ENCODE results near the gene LCK.

LCK gene

DNA sequence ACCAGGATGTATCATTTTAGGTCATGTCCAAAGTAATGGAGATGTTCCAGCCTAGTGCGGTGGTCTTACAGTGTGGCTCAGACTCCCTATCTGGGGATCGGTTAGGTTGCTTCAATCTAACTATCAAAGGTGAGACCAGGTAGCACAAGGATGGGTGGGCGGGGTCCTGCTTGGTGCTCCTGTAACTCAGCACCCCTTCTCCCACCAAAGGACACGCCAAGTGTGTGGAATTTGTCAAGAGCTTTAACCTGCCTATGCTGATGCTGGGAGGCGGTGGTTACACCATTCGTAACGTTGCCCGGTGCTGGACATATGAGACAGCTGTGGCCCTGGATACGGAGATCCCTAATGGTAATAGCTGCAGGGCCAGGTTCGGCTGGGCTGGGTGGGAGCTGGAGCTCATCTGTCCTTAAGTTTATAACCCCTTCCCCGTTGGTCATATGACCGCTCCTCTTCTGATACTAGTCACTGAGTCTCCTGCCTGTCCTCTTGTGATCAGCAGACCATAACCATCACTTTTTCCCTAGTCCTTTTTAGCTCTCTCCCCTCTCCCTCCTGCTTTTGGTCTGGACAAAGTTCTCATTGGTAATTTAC, 79.6 kb downstream of the LCK start:
- no peak for DNase-seq

DNA sequence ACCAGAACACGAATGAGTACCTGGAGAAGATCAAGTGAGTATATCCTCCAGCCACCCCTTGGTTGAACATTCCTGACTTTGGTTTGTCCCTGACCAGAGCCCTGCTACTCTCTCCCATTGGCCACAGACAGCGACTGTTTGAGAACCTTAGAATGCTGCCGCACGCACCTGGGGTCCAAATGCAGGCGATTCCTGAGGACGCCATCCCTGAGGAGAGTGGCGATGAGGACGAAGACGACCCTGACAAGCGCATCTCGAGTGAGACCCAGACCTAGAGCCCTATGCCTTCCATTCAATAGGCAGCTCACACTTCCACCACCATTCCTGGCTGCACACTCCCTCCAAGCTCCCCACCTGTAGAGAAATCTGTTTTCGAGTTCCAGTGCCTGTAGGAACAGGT, 80.5 kb downstream of the LCK start:
- no peak for DNase-seq

DNA sequence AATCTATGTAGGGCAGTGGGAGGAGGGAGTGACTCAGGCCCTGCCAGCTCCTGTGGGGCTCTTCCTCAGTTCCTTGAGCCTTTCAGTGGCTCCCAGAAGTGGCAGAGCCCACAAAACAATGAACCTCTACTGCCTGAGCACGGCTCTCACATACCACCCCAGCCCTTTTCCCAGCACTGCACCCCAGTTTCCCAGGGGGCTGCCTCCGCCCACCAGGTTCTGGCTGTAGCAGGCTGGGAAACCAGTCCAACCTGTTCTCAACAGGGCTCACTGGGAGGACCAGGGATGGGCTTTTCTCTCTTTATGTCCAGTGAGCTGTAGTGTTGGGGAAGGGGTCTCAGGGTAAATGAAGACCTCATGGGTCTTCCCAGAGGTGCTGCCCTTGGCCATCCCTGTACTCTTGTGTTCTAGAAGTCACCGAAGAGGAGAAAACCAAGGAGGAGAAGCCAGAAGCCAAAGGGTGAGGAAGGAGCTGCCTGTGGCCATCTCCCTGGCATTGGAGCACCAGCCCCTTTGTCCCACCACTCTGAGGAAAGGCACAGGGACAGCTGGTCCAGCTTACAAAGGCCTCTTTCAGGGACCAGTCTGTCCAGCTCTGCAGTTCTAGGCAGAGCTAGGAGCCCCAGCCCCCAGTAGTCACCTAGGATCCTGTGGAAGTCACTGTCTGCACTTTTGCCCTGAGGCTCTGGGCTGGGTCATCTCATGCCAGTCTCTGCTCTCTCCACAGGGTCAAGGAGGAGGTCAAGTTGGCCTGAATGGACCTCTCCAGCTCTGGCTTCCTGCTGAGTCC, 81.4 kb downstream of the LCK start:
- no peak for DNase-seq

DNA sequence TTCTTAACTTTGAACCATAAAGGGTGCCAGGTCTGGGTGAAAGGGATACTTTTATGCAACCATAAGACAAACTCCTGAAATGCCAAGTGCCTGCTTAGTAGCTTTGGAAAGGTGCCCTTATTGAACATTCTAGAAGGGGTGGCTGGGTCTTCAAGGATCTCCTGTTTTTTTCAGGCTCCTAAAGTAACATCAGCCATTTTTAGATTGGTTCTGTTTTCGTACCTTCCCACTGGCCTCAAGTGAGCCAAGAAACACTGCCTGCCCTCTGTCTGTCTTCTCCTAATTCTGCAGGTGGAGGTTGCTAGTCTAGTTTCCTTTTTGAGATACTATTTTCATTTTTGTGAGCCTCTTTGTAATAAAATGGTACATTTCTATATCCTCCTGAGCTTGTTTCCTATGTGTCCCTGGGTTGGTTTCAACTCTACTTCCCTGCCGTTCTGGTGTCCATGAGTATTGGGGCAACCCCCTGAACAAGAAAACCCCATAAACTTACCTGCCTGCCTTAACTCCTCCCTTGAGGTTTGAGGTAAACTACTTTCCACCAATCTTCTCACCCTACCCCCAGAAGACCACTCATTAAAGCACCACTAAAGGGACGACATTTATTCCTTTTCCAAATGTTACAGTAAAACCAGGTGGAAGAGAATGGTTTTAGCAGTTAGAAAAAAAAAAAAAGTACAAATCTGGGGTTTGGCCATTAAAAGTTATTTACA, 82.3 kb downstream of the LCK start:
- no peak for DNase-seq

DNA sequence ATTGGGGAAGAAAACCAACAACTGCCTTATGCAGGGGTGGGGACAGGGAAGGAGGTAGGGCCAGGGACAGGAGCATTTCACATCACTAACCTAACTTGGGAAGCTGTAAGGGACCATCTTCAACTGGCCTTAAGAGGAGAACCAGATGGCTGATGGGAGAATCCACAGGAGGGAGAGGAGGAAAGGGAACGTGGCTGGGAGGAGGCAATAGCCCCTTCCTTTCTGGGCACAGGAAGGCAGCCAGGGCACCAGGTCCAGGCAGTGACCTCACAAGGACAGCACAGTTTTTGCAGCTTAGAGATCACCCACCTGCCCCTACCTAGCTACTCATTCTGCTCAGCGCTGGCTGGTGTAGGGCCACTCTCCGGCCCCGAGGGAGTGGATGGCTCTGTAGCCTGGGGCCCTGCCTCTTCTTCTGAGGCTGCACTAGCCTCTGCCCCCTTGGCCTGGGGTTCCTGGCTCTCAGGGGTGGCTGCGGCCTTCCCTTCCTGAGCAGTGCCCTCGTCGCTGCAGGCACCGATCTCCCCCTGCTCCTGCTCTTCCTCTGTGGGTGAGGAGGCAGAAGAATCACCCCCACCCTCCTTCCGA, 83.3 kb downstream of the LCK start:
- no peak for DNase-seq

DNA sequence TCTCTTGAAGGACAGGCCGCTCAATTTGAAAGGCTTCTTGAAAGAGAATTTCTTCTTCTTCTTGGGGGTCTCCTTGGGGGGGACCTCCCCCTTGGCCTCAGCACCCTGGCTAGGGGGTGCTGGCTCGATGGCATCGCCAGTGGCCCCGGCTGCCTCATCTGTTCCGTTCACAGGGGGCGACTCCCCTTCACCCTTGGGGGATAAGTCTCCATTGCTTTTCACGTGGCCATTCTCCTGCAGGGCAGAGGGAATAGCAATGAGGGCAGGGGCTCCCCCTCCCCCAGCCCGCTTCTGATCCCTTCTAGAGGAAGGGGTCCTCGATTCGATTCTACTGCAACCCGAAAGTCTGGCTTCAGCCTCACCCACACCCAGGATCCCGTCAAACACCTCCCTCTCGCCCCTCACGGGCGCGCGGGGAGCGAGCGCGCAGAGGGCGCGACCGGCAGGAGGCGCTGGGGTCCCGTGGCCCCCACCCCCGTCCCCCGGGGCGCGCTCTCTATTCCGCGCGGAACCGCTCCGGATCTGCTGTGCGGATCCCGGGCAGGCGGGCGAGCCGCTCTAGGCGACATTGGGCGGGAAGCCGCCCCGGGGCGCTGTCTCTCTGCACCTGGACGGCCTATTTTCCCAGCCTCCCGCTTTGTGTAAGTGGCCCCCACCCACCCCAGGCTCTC, 83.9 kb downstream of the LCK start:
- peak; percentile 65 for DNase-seq

DNA sequence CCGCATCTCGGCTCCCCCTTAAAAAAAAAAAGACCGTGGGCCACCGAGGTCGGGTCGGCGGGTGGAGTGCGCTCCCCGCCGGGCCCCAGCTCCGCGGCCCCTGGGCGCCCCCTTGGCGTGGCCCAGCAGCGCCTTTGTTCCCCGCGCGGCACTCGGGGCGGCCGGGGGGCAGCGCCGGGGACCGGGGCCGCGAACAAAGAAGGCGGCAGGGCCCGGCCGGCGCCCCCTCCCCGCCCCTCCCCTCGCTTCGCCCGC, 84.4 kb downstream of the LCK start:
- no peak for DNase-seq

Measured in activated naive CD4-positive, alpha-beta T cell treated with Interleukin-2 at 50 U/mL for 16 hours (primary cell).